ENCODE measurements around the gene GRAPL. TPM values are rescaled to one million over a fixed set of nuclear protein-coding genes. Genes with fewer than 3 reads are reported as not detected.
"Not testable (repeated sequence)": the region's sequence is repeated elsewhere in the genome, so short reads cannot be mapped to it uniquely, and the experiment has no call there.

The GRAPL gene
- total RNA-seq, 1 donor = 5.1 TPM

DNA sequence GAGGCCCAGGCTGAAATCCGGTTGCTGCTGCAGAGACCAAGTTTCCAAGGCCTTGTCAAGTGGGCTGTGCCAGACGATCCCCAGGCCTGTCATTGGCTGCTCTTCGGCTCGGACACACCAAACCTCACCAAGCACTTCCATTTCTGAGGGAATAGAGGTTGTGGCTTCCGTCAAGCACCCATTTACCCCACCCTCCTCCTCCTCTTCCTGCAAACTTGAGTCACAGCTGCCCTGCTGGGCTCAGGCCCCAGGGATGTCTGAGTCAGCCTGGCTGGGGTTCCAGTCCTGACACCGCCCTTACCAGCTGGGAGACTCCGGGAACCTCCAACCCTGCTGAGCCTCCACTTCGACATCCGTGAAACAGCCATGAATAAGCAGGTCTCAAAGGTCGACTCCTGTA lies 31.1 kb downstream of the GRAPL start:
- not testable (repeated sequence) for H3K4me1 ChIP-seq (ENCODE audit: insufficient read depth, low read length); H3K4me3 ChIP-seq (ENCODE audit: low read length); H3K27me3 ChIP-seq (ENCODE audit: insufficient read depth, low read length); H3K9me3 ChIP-seq (ENCODE audit: low read depth, low read length)

GRCh38 chr17:19158938-19159337 lies 31.5 kb downstream of the GRAPL start:
- H3K4me3 ChIP-seq (ENCODE audit: low read length); H3K4me1 ChIP-seq (ENCODE audit: insufficient read depth, low read length); H3K27me3 ChIP-seq (ENCODE audit: insufficient read depth, low read length); H3K9me3 ChIP-seq (ENCODE audit: low read depth, low read length): not testable (repeated sequence)

GRCh38 chr17:19161308-19162107 lies 34.1 kb downstream of the GRAPL start:
- not testable (repeated sequence) for H3K9me3 ChIP-seq (ENCODE audit: low read depth, low read length); H3K27me3 ChIP-seq (ENCODE audit: insufficient read depth, low read length); H3K4me1 ChIP-seq (ENCODE audit: insufficient read depth, low read length); H3K4me3 ChIP-seq (ENCODE audit: low read length)

DNA sequence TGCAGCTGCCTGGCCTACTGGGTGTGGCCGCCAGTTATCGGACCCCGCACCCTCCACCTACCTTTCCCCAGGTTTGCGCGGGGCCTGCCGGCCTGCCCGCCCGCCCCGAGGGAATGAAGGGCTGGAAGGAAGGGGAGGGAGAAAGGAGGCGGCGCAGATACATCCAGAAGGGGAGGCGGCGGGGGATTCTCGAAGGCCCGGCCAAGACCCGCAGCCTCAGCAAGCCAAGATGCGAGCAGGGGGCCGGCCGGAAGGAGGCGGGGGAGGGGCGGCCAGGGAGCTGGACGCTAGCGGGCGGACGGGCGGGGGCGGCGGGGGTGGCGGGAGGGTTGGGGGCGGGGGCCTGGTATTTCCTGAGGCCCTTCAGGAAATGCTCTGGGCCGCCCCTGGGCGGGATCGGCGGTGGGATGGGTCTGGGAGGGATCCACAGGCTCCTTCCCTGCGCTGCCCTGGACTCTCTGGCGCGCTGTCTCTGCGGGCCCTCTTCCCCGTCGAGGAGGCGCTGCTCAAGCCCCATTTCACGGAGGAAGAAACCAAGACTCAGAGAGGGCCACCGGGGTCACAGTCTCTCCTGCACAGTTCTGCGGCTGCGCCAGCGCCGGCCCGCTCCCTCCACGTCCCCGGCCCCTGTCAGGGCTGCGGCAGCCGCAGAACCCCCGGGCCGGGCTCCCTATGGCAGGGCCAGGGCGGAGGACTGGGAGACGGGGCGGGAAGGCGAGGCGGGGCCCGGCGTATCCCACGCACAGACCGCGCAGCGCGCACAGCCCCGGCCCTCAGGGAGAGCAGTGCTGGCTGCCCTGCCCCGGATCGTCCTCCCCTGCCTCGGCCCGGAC lies 35.2 kb downstream of the GRAPL start:
- H3K27me3 ChIP-seq (ENCODE audit: insufficient read depth, low read length); H3K4me3 ChIP-seq (ENCODE audit: low read length); H3K4me1 ChIP-seq (ENCODE audit: insufficient read depth, low read length); H3K9me3 ChIP-seq (ENCODE audit: low read depth, low read length): not testable (repeated sequence)

DNA sequence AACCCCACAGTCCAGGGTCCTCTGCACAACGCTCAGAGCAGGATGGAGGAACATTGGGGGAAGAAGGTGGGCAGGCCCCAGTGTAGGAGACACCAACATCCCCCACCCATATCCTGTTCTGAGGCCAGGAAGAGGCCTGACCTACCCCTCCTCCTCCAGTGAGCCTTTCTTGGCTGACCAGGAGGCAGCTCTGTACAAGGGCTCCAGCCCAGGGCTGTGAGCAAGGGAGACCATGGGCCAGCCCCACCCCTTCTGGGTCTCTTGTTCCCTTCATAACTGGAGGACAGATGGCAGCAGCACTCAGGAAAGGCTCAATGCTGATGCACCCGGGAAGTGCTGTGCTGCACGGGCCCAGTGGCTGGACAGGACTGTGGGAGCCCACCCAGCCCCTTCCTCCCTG lies 47.0 kb downstream of the GRAPL start:
- not testable (repeated sequence) for H3K9me3 ChIP-seq (ENCODE audit: low read depth, low read length); H3K4me3 ChIP-seq (ENCODE audit: low read length); H3K27me3 ChIP-seq (ENCODE audit: insufficient read depth, low read length); H3K4me1 ChIP-seq (ENCODE audit: insufficient read depth, low read length)

- not testable (repeated sequence) for H3K4me1 ChIP-seq (ENCODE audit: insufficient read depth, low read length); H3K27me3 ChIP-seq (ENCODE audit: insufficient read depth, low read length); H3K9me3 ChIP-seq (ENCODE audit: low read depth, low read length); H3K4me3 ChIP-seq (ENCODE audit: low read length)
Measured at GRCh38 chr17:19175410-19175809, 48.0 kb downstream of the GRAPL start.

- H3K4me3 ChIP-seq (ENCODE audit: low read length); H3K9me3 ChIP-seq (ENCODE audit: low read depth, low read length); H3K27me3 ChIP-seq (ENCODE audit: insufficient read depth, low read length): not testable (repeated sequence)
Measured at GRCh38 chr17:19181040-19181875, 53.9 kb downstream of the GRAPL start.

GRCh38 chr17:19187883-19188869 lies 60.8 kb downstream of the GRAPL start:
- H3K4me3 ChIP-seq (ENCODE audit: low read length); H3K4me1 ChIP-seq (ENCODE audit: insufficient read depth, low read length); H3K27me3 ChIP-seq (ENCODE audit: insufficient read depth, low read length); H3K9me3 ChIP-seq (ENCODE audit: low read depth, low read length): not testable (repeated sequence)

More at GRCh38 chr17:19181040-19181875, 53.9 kb downstream of the GRAPL start:
- not testable (repeated sequence) for H3K4me1 ChIP-seq (ENCODE audit: insufficient read depth, low read length)

DNA sequence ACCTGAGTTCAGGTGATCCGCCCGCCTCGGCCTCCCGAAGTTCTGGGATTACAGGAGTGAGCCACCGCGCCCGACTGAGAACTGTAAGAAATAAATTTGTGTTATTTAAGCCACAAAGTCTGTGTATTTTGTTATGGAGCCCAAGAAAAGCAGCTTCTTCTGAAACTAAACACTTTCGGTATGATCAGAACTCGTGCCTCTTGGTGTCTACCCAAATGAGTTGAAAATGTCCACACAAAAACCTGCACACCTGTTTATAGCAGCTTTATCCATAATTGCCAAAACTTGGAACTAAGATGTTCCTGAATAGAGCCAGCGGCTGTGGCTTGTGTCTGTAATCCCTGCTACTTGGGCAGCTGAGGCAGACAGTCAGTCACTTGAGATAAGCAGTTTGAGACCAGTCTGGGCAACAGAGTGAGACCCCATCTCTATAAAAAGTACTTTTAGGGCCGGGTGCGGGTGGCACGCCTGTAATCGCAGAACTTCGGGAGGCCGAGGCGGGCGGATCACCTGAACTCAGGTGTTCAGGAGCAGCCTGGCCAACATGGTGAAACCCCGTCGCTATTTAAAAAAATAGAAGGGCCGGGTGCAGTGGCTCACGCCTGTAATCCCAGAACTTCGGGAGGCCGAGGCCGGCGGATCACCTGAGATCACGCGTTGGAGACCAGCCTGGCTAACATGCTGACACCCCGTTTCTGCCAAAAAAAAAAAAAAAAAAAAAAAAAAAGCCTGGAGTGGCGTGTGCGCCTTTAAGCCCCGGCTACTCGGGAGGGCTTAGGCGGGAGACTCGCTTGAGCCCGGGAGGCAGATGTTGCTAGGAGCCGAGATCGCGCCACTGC lies 61.7 kb downstream of the GRAPL start:
- H3K4me3 ChIP-seq (ENCODE audit: low read length); H3K9me3 ChIP-seq (ENCODE audit: low read depth, low read length); H3K4me1 ChIP-seq (ENCODE audit: insufficient read depth, low read length); H3K27me3 ChIP-seq (ENCODE audit: insufficient read depth, low read length): not testable (repeated sequence)

GRCh38 chr17:19189781-19190405 lies 62.5 kb downstream of the GRAPL start:
- not testable (repeated sequence) for H3K4me3 ChIP-seq (ENCODE audit: low read length); H3K9me3 ChIP-seq (ENCODE audit: low read depth, low read length)

DNA sequence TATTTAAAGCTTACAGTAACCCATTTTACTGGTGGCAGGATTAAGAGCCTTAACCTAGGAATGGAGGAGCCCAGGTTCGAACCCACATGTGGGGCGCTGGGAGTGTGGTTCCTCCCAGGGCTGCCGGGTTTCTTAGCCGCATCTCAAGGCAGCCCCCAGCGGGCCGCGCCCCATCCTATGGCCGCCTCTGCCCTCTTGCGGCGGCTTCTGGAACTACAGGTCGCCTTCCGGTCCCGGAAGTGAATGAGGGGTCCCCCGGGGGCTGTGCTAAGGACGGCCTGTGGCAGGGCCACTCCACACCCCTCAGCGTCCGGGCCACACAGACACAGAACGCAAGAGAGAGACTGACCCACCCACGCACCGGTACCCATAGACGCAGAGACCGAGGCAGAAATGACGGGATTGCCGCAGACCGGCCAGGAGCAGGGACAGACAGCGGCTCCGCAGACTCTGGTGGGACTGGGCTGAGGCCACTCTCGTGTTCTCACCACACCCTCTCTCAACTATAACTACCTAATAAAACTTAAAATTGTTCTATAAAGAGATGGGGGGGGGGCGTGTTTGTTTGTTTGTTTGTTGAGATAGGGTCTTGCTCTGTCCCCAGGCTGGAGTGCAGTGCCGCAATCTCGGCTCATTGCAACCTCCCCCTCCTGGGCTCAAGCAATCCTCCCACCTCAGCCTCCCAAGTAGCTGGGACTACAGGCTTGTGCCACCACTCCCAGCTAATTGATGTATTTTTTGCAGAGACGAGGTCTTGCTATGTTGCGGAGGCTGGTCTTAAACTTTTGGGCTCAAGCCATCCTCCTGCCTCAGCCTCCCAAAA lies 69.2 kb downstream of the GRAPL start:
- not testable (repeated sequence) for H3K4me3 ChIP-seq (ENCODE audit: low read length); H3K9me3 ChIP-seq (ENCODE audit: low read depth, low read length); H3K4me1 ChIP-seq (ENCODE audit: insufficient read depth, low read length); H3K27me3 ChIP-seq (ENCODE audit: insufficient read depth, low read length)

More at GRCh38 chr17:19189781-19190405, 62.5 kb downstream of the GRAPL start:
- not testable (repeated sequence) for H3K4me1 ChIP-seq (ENCODE audit: insufficient read depth, low read length); H3K27me3 ChIP-seq (ENCODE audit: insufficient read depth, low read length)

- not testable (repeated sequence) for H3K27me3 ChIP-seq (ENCODE audit: insufficient read depth, low read length); H3K9me3 ChIP-seq (ENCODE audit: low read depth, low read length); H3K4me3 ChIP-seq (ENCODE audit: low read length); H3K4me1 ChIP-seq (ENCODE audit: insufficient read depth, low read length)
Measured at GRCh38 chr17:19202448-19202847, 75.1 kb downstream of the GRAPL start.

DNA sequence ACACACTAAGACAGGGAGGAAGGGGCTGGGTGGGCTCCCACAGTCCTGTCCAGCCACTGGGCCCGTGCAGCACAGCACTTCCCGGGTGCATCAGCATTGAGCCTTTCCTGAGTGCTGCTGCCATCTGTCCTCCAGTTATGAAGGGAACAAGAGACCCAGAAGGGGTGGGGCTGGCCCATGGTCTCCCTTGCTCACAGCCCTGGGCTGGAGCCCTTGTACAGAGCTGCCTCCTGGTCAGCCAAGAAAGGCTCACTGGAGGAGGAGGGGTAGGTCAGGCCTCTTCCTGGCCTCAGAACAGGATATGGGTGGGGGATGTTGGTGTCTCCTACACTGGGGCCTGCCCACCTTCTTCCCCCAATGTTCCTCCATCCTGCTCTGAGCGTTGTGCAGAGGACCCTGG lies 76.0 kb downstream of the GRAPL start:
- not testable (repeated sequence) for H3K9me3 ChIP-seq (ENCODE audit: low read depth, low read length); H3K27me3 ChIP-seq (ENCODE audit: insufficient read depth, low read length); H3K4me3 ChIP-seq (ENCODE audit: low read length); H3K4me1 ChIP-seq (ENCODE audit: insufficient read depth, low read length)

All from mononuclear cell (primary cell).